ENCODE measurements around the gene FAM131C.

The FAM131C gene

GRCh38 chr1:16075337-16076030, 2.0 kb upstream of the FAM131C start:
- DNase-seq (ENCODE audit: low read depth in 1 of 2, low spot score in 1 of 2), result no peak
- no peak overlapping the region for H3K4me3 ChIP-seq (replicated peaks; ENCODE audit: insufficient read depth, low read length)
- H3K27me3 ChIP-seq (ENCODE audit: insufficient read depth, poor library complexity, severe bottlenecking), result peaks cover 24% of the 10 kb centered on the region
- TF ChIP-seq SPI1 (IDR thresholded peaks at IDR 0.05; ENCODE audit: borderline replicate concordance, low read depth) (no peak), CTCF (IDR thresholded peaks at IDR 0.05; ENCODE audit: insufficient read depth, low read length) (no peak), REST (IDR thresholded peaks at IDR 0.05; ENCODE audit: insufficient replicate concordance, low read depth) (no peak), GABPA (IDR thresholded peaks at IDR 0.05; ENCODE audit: low read depth) (no peak), POLR2AphosphoS5 (IDR thresholded peaks at IDR 0.05; ENCODE audit: low read depth) (no peak)
- no peak overlapping the region for H3K27ac ChIP-seq (replicated peaks)

GRCh38 chr1:16074217-16074616, 766 bp upstream of the FAM131C start:
- DNase-seq (ENCODE audit: low read depth in 1 of 2, low spot score in 1 of 2), result no peak
- peaks cover 27% of the 10 kb centered on the region for H3K27me3 ChIP-seq (ENCODE audit: insufficient read depth, poor library complexity, severe bottlenecking)
- H3K4me3 ChIP-seq (replicated peaks; ENCODE audit: insufficient read depth, low read length), result no peak overlapping the region
- no peak overlapping the region for H3K27ac ChIP-seq (replicated peaks)
- TF ChIP-seq REST (IDR thresholded peaks at IDR 0.05; ENCODE audit: insufficient replicate concordance, low read depth) (no peak), GABPA (IDR thresholded peaks at IDR 0.05; ENCODE audit: low read depth) (no peak), CTCF (IDR thresholded peaks at IDR 0.05; ENCODE audit: insufficient read depth, low read length) (no peak), SPI1 (IDR thresholded peaks at IDR 0.05; ENCODE audit: borderline replicate concordance, low read depth) (no peak), POLR2AphosphoS5 (IDR thresholded peaks at IDR 0.05; ENCODE audit: low read depth) (no peak)

DNA sequence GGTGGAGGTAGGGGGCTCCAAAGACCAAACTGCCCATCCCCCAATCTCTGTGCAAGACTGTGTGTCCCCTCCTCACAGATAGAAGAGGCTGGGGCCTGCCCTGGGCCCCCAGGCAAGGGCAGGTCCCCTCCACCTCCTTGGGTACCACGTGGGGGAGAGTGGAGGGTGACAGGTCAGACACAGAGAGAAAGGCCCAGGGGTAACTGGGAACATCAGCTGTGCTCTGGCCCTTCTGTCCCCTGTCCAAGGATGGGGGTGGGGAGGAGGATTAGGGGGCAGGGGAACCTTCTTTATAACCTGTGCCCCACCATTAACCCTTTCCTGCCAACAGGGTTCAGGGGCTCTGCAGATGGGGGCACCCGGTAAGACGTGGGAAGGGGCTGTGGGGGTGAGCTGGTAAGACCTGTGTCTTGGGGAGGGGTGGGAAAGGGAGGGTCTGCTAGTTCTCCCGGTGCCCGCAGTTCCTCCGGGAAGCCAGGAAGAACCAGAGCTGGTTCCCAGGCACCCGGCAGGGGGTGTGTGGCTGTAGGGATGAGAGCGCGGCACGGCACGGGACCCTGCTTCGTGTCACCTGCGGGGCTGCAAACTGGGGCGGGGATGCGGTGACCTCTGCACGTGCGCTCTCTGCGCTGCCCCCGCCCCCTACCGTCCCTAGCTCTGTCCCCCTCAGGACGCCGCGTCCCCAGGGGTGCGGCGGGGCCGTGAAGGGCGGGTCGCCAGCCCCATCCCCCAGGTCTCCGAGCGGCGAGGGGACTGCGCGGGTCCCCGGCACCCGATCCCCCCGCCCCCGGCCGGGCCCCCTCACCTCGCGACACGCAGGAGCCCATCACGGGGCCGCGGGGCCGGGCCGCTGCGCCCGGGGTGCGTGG, 601 bp downstream of the FAM131C start:
- no peak for DNase-seq (ENCODE audit: low read depth in 1 of 2, low spot score in 1 of 2)
- no peak for TF ChIP-seq GABPA (IDR thresholded peaks at IDR 0.05; ENCODE audit: low read depth)
- TF ChIP-seq POLR2AphosphoS5 (IDR thresholded peaks at IDR 0.05; ENCODE audit: low read depth), result no peak
- no peak for TF ChIP-seq SPI1 (IDR thresholded peaks at IDR 0.05; ENCODE audit: borderline replicate concordance, low read depth)
- TF ChIP-seq REST (IDR thresholded peaks at IDR 0.05; ENCODE audit: insufficient replicate concordance, low read depth), result no peak
- TF ChIP-seq CTCF (IDR thresholded peaks at IDR 0.05; ENCODE audit: insufficient read depth, low read length), result no peak
- no peak overlapping the region for H3K27ac ChIP-seq (replicated peaks)
- no peak overlapping the region; the same call in 1 of the 2 replicates for H3K4me3 ChIP-seq (replicated peaks; ENCODE audit: insufficient read depth, low read length)
- H3K27me3 ChIP-seq (ENCODE audit: insufficient read depth, poor library complexity, severe bottlenecking), result peaks cover 34% of the 10 kb centered on the region
